H1 (cell line): ENCODE data around the gene BRICD5. TPM values are rescaled to one million over a fixed set of nuclear protein-coding genes. Genes with fewer than 3 reads are reported as not detected.

Experiments used
- CTCF ChIA-PET: fragments of 300-600 bp; sonication (Branson Sonifier 250); formaldehyde crosslinking; loops from one replicate; lab custom pipeline; 2021; ENCODE audit not compliant: partially characterized antibody; lab: Charles Lee
- POLR2A ChIA-PET: fragments of 300-600 bp; sonication (Branson Sonifier 250); formaldehyde crosslinking; loops from one replicate; lab custom pipeline; 2021; ENCODE audit warnings: inconsistent platforms; ENCODE audit not compliant: partially characterized antibody; lab: Charles Lee
- DNase-seq, 2 experiments: peaks; one replicate each; pipeline versions ENCODE4 v3.0.0 to v3.0.0-alpha.2; 2010 to 2022; ENCODE audit warnings: low spot score in 2 of 2, low read depth in 1 of 2, mixed read lengths in 1 of 2
- FAIRE-seq: peaks from 2 replicates; lab custom pipeline; 2011; peaks lifted over from hg19 to GRCh38; lab: Jason Lieb, UNC
- H2AFZ ChIP-seq: 2 replicates; pipeline ENCODE4 v1.8.1; 2012; ENCODE audit warnings: low read length, inconsistent platforms
- H2AK5ac ChIP-seq: 2 replicates; pipeline ENCODE4 v1.6.1; 2013; ENCODE audit warnings: low read depth, low read length
- H2BK120ac ChIP-seq: replicated peaks from 2 replicates; pipeline ENCODE3; 2013; ENCODE audit warnings: low read depth, low read length, inconsistent platforms
- H2BK12ac ChIP-seq: 2 replicates; pipeline ENCODE4 v1.6.1; 2013; ENCODE audit warnings: low read depth, low read length
- H2BK15ac ChIP-seq: 2 replicates; pipeline ENCODE4 v1.6.1; 2013; ENCODE audit warnings: low read length
- H2BK20ac ChIP-seq: 2 replicates; pipeline ENCODE4 v1.6.1; 2013; ENCODE audit warnings: low read length
- H2BK5ac ChIP-seq: 2 replicates; pipeline ENCODE4 v1.6.1; 2013; ENCODE audit warnings: low read depth, low read length
- H3K14ac ChIP-seq: 2 replicates; pipeline ENCODE4 v1.6.1; 2013; ENCODE audit warnings: inconsistent platforms; ENCODE audit not compliant: insufficient read length
- H3K18ac ChIP-seq: 2 replicates; pipeline ENCODE4 v1.6.1; 2013; ENCODE audit warnings: low read length; ENCODE audit errors: extremely low read depth
- H3K23ac ChIP-seq: 2 replicates; pipeline ENCODE4 v1.6.1; 2013; ENCODE audit warnings: inconsistent platforms; ENCODE audit not compliant: insufficient read length
- H3K23me2 ChIP-seq: 2 replicates; pipeline ENCODE4 v1.6.1; 2013; ENCODE audit warnings: low read depth, low read length
- H3K27ac ChIP-seq: 2 replicates; pipeline ENCODE4 v1.6.1; 2011; ENCODE audit warnings: low read depth, low read length, inconsistent platforms
- H3K27me3 ChIP-seq, 4 experiments: replicated peaks in 1 of 4; 1 replicate in 1 of 4; 2 replicates in 3 of 4; pipeline versions ENCODE4 v1.6.1 to v1.8.1; 2011 to 2013; ENCODE audit warnings: low read length in 3 of 4, mild to moderate bottlenecking in 3 of 4, inconsistent platforms in 2 of 4, mixed read lengths in 2 of 4, moderate library complexity in 1 of 4; ENCODE audit not compliant: control insufficient read depth in 3 of 4, insufficient read depth in 3 of 4; ENCODE audit errors: extremely low read depth in 1 of 4
- H3K36me3 ChIP-seq, 4 experiments: 2 replicates each; pipeline versions ENCODE4 v1.6.1 to v1.8.1; 2011 to 2013; ENCODE audit warnings: mild to moderate bottlenecking in 4 of 4, low read length in 3 of 4, moderate library complexity in 2 of 4, control low read depth in 1 of 4, inconsistent platforms in 1 of 4; ENCODE audit not compliant: insufficient read depth in 4 of 4, control insufficient read depth in 2 of 4
- H3K4ac ChIP-seq: replicated peaks from 2 replicates; pipeline ENCODE3; 2013; ENCODE audit warnings: low read length, low read depth, mixed read lengths, inconsistent platforms; ENCODE audit not compliant: insufficient read length
- H3K4me1 ChIP-seq, 4 experiments: replicated peaks in 1 of 4; 1 replicate in 1 of 4; 2 replicates in 3 of 4; pipeline versions ENCODE4 v1.6.1 to v1.8.1; 2011 to 2013; ENCODE audit warnings: low read length in 3 of 4, inconsistent platforms in 2 of 4, mixed read lengths in 1 of 4; ENCODE audit not compliant: insufficient read depth in 4 of 4, control insufficient read depth in 3 of 4
- H3K4me2 ChIP-seq, 2 experiments: 2 replicates each; pipeline versions ENCODE4 v1.6.1 to v1.8.1; 2011 to 2013; ENCODE audit warnings: low read depth in 2 of 2, low read length in 2 of 2, control low read depth in 1 of 2, inconsistent platforms in 1 of 2, mild to moderate bottlenecking in 1 of 2; ENCODE audit not compliant: insufficient read depth in 1 of 2
- H3K4me3 ChIP-seq, 4 experiments: fragments of 200-600, 300-600 bp in 1 of 4; sonication (generic), shearing (Covaris generic), sonication (Bioruptor Twin) in 1 of 4; 2 replicates each; pipeline versions ENCODE4 v1.5.1 to v1.8.1; 2011 to 2016; ENCODE audit warnings: low read length in 4 of 4, low read depth in 3 of 4, control low read depth in 2 of 4, inconsistent platforms in 2 of 4, mild to moderate bottlenecking in 2 of 4, mixed read lengths in 1 of 4, moderate library complexity in 1 of 4; ENCODE audit not compliant: insufficient read depth in 2 of 4; ENCODE audit errors: extremely low read depth in 1 of 4
- H3K56ac ChIP-seq: replicated peaks from 2 replicates; pipeline ENCODE3; 2013; ENCODE audit warnings: low read depth, mild to moderate bottlenecking, mixed read lengths, low read length, inconsistent platforms; ENCODE audit not compliant: insufficient read length
- H3K79me1 ChIP-seq: 2 replicates; pipeline ENCODE4 v1.6.1; 2013; ENCODE audit warnings: low read depth, low read length, control low read depth
- H3K79me2 ChIP-seq, 2 experiments: 2 replicates each; pipeline versions ENCODE4 v1.6.1 to v1.8.1; 2012 to 2013; ENCODE audit warnings: low read length in 2 of 2, mild to moderate bottlenecking in 2 of 2, inconsistent platforms in 1 of 2; ENCODE audit not compliant: insufficient read depth in 2 of 2, control insufficient read depth in 1 of 2
- H3K9ac ChIP-seq, 4 experiments: replicated peaks in 1 of 4; 1 replicate in 1 of 4; 2 replicates in 3 of 4; pipeline versions ENCODE4 v1.6.1 to v1.8.1; 2011 to 2013; ENCODE audit warnings: low read depth in 3 of 4, low read length in 3 of 4, control low read depth in 2 of 4, mild to moderate bottlenecking in 2 of 4, moderate library complexity in 2 of 4, inconsistent platforms in 1 of 4; ENCODE audit errors: extremely low read depth in 1 of 4
- H3K9me3 ChIP-seq, 2 experiments: 2 replicates each; pipeline versions ENCODE4 v1.6.1 to v1.8.1; 2012 to 2013; ENCODE audit warnings: mild to moderate bottlenecking in 2 of 2, moderate library complexity in 2 of 2, control low read depth in 1 of 2, inconsistent platforms in 1 of 2, low read depth in 1 of 2, low read length in 1 of 2, mixed read lengths in 1 of 2; ENCODE audit not compliant: insufficient read depth in 2 of 2
- H4K20me1 ChIP-seq, 2 experiments: replicated peaks in 1 of 2; 2 replicates each; pipeline versions ENCODE3 to v1.8.1; 2011 to 2013; ENCODE audit warnings: inconsistent platforms in 2 of 2, low read length in 2 of 2, mild to moderate bottlenecking in 1 of 2; ENCODE audit not compliant: insufficient read depth in 2 of 2, control insufficient read depth in 1 of 2
- H4K5ac ChIP-seq: 2 replicates; pipeline ENCODE4 v1.6.1; 2013; ENCODE audit warnings: low read length, low read depth, mixed read lengths, inconsistent platforms; ENCODE audit not compliant: insufficient read length
- H4K8ac ChIP-seq: 2 replicates; pipeline ENCODE4 v1.8.0; 2013; ENCODE audit warnings: mild to moderate bottlenecking, moderate library complexity, low read length, inconsistent platforms; ENCODE audit not compliant: insufficient read depth; ENCODE audit errors: extremely low read depth
- H4K91ac ChIP-seq: replicated peaks from 2 replicates; pipeline ENCODE3; 2013; ENCODE audit warnings: low read length, mixed read lengths, inconsistent platforms; ENCODE audit not compliant: insufficient read length
- JUN ChIP-seq: IDR thresholded peaks from 2 replicates; pipeline ENCODE4 v1.6.1; 2011; ENCODE audit warnings: low read depth, mild to moderate bottlenecking, improper control_type of control experiment, low read length
- KDM4A ChIP-seq: IDR thresholded peaks from one replicate; pipeline ENCODE4 v1.7.1; 2012; ENCODE audit warnings: low read depth, mild to moderate bottlenecking, moderate library complexity, low read length, inconsistent platforms; ENCODE audit not compliant: severe bottlenecking
- SIN3A ChIP-seq, 2 experiments: IDR thresholded peaks in 1 of 2; conservative IDR thresholded peaks in 1 of 2; 2 replicates each; pipeline ENCODE4 v1.6.1; 2011 to 2012; ENCODE audit warnings: low read length in 2 of 2, improper control_type of control experiment in 1 of 2, low read depth in 1 of 2, mild to moderate bottlenecking in 1 of 2
- WGBS, 2 experiments: shearing (Covaris generic) in 1 of 2; methylation state at CpG; one replicate each; pipeline versions ENCODE4 v1.1.6 to v1.1.7; 2013 to 2015; ENCODE audit warnings: low lambda C conversion rate in 2 of 2, mixed read lengths in 2 of 2, inconsistent platforms in 1 of 2, low coverage in 1 of 2, missing lambda C conversion rate in 1 of 2; ENCODE audit not compliant: insufficient replicate concordance in 2 of 2, insufficient coverage in 1 of 2, insufficient read length in 1 of 2; ENCODE audit errors: extremely low coverage in 1 of 2, missing lambda C conversion rate in 1 of 2; 5-methylcytosine and 5-hydroxymethylcytosine counted together
- polyA plus RNA-seq, 7 experiments: library from polyadenylated mRNA; depleted of rRNA in 3 of 7; stranded (reverse) in 5 of 7; unstranded in 2 of 7; fragments of >200 nt in 5 of 7; fragments of 200-250 nt in 2 of 7; gene quantifications; 1 replicate in 5 of 7; 2 replicates in 1 of 7; 4 replicates in 1 of 7; pipeline versions ENCODE4 v1.2.1 to v1.2.3, GENCODE V29; 2011 to 2013; ENCODE audit warnings: missing spikeins in 2 of 7, mixed read lengths in 2 of 7
- total RNA-seq: library from RNA; stranded (reverse); fragmentation: NEBNext Ultra II Directional; extraction: Animal tissue kit (Norgen Biotek cat#: 25700); gene quantifications from 2 replicates; pipeline ENCODE4 v1.2.1, GENCODE V29; 2021

The BRICD5 gene
- total and polyA plus RNA-seq, 2 of the 8 experiments (the other 6 are each of a cell fraction or from before 2014, with no cell fraction given), result 8.5 to 14.2 TPM

- H3K23me2 ChIP-seq, result peaks cover 2% of the 10 kb centered on the region; the same call in 1 of the 2 replicates
- H3K4me3 ChIP-seq, result peak overlapping the region in 1 of 4 experiments; percentile 26; a peak in 2 of 8 replicates
- H2AK5ac ChIP-seq, result no peak overlapping the region
- no peak overlapping the region for H2BK15ac ChIP-seq
- no peak overlapping the region for H3K14ac ChIP-seq
- no peak overlapping the region for H2BK120ac ChIP-seq
- peaks cover 11 to 37% (median 20%) of the 10 kb centered on the region in 4 experiments; a peak in 7 of 8 replicates for H3K36me3 ChIP-seq
- no peak overlapping the region for H4K91ac ChIP-seq
- H3K4me2 ChIP-seq, result peak overlapping the region; percentile 28 to 38; a peak in 2 of 4 replicates
- no peak overlapping the region for H4K8ac ChIP-seq
- CTCF ChIA-PET, result no interaction called here
- no peak overlapping the region for H2AFZ ChIP-seq
- H3K27me3 ChIP-seq, result no peaks in the 10 kb centered on the region; a peak in 1 of 7 replicates
- POLR2A ChIA-PET, result interaction anchor here (0.8 to 1.8 kb wide), 2 partner anchors 73 to 107 kb away, joined by 3 to 5 read pairs; partner anchors contain the start of gene ECI1
- H2BK12ac ChIP-seq, result no peak overlapping the region
- no peak overlapping the region for H2BK5ac ChIP-seq
- H3K56ac ChIP-seq, result no peak overlapping the region
- H3K4ac ChIP-seq, result no peak overlapping the region
- H3K23ac ChIP-seq, result no peak overlapping the region
- no peak overlapping the region for H3K27ac ChIP-seq
- no peaks in the 10 kb centered on the region for H3K9me3 ChIP-seq
- 80% methylated on average over 3 of the region's 50 CpGs; no CpG with 5 or more reads in 1 of the 2 experiments for WGBS, 2 experiments
- H3K4me1 ChIP-seq, result peaks cover 0 to 7% (median 2%) of the 10 kb centered on the region in 4 experiments; a peak in 4 of 7 replicates
- H4K20me1 ChIP-seq, result peaks cover 2 to 16% of the 10 kb centered on the region in 2 experiments
- no peak for FAIRE-seq
- no peak overlapping the region for H4K5ac ChIP-seq
- DNase-seq, result no peak
- no peaks in the 10 kb centered on the region for H3K79me2 ChIP-seq
- H3K18ac ChIP-seq, result no peak overlapping the region
- no peaks in the 10 kb centered on the region for H3K79me1 ChIP-seq
- H2BK20ac ChIP-seq, result no peak overlapping the region
- no peak overlapping the region for H3K9ac ChIP-seq
- no peak for TF ChIP-seq JUN
- no peak for TF ChIP-seq KDM4A
- TF ChIP-seq SIN3A (conservative IDR thresholded peaks at IDR 0.05 in 1 of 2, IDR thresholded peaks at IDR 0.05 in 1 of 2; ENCODE audit: low read depth in 1 of 2, low read length in 2 of 2), result no peak
Observed at GRCh38 chr16:2179107-2179501, 31.6 kb downstream of the BRICD5 start.
